Activated T-helper 1 cell treated with anti-CD3 and anti-CD28 coated beads, Interleukin-12 subunit alpha, Interleukin-12 subunit beta, Interleukin-2, Interleukin-4 antibody, amounts not matched to agents 30 ng/mL and 10 ng/mL and 1 ng/mL, durations not matched to agents 14 hours and 24 hours and 36 hours (primary cell): ENCODE measurements around the gene APAF1. TPM values are rescaled to one million over a fixed set of nuclear protein-coding genes. Genes with fewer than 3 reads are reported as not detected.
A peak's percentile ranks its signal among the peaks of the same experiment; 100 is the strongest.
"Not testable (repeated sequence)": the region's sequence is repeated elsewhere in the genome, so short reads cannot be mapped to it uniquely, and the experiment has no call there.

Experiments
- DNase-seq: peaks from one replicate; pipeline ENCODE4 v3.0.0; 2021; ENCODE audit warnings: low spot score
- H3K27ac Mint-ChIP-seq: one replicate; pipeline ENCODE4 v1.8.0; 2021; ENCODE audit warnings: mild to moderate bottlenecking, mixed read lengths
- H3K27me3 Mint-ChIP-seq: one replicate; pipeline ENCODE4 v1.8.0; 2022; ENCODE audit warnings: mild to moderate bottlenecking, moderate library complexity, mixed read lengths; ENCODE audit not compliant: insufficient read depth
- H3K36me3 Mint-ChIP-seq: one replicate; pipeline ENCODE4 v1.8.0; 2021; ENCODE audit warnings: low read depth, mixed read lengths
- H3K4me1 Mint-ChIP-seq: one replicate; pipeline ENCODE4 v1.8.0; 2021; ENCODE audit warnings: low read depth, mixed read lengths
- H3K4me3 Mint-ChIP-seq: one replicate; pipeline ENCODE4 v1.8.0; 2021; ENCODE audit warnings: mild to moderate bottlenecking, moderate library complexity, mixed read lengths
- H3K9me3 Mint-ChIP-seq: one replicate; pipeline ENCODE4 v1.8.0; 2021; ENCODE audit warnings: mixed read lengths
- intact Hi-C: fragments of 100-400 bp; cut with micrococcal nuclease; formaldehyde crosslinking; loops from one replicate; pipeline ENCODE4 v1.15.1; 2024
- total RNA-seq: library from RNA; stranded (reverse); gene quantifications from 2 replicates; pipeline ENCODE4 v1.2.3, GENCODE V29; 2022

APAF1 gene
- total RNA-seq, 1 donor from 2014 or later = 23.9 TPM

DNA sequence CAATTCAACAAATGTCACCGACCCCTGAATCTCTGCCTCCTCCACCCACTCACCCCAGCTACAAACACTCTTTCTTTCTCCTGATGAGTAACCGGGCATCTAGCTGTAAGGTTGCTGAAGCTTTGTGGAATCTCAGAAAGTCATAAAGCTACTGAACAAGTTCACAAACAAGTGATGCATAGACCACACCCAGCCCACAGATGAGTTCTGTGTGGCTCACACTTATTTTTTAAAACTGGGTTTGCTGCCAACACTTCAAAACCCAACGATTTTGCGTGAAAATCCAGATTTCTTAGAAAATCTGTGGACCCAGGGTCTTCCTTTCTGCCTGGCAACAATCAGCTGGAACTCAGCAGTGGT lies 96.1 kb downstream of the APAF1 start:
- intact Hi-C loops = loop anchor here (1.0 to 5.0 kb wide), 6 partner anchors 13 to 1401 kb away; partner anchors contain the start of genes APAF1 and BLTP3B
- Mint-ChIP-seq H3K4me1 (peaks cover 58% of the 10 kb centered on the region), H3K4me3 (peak overlapping the region; percentile 19)

DNA sequence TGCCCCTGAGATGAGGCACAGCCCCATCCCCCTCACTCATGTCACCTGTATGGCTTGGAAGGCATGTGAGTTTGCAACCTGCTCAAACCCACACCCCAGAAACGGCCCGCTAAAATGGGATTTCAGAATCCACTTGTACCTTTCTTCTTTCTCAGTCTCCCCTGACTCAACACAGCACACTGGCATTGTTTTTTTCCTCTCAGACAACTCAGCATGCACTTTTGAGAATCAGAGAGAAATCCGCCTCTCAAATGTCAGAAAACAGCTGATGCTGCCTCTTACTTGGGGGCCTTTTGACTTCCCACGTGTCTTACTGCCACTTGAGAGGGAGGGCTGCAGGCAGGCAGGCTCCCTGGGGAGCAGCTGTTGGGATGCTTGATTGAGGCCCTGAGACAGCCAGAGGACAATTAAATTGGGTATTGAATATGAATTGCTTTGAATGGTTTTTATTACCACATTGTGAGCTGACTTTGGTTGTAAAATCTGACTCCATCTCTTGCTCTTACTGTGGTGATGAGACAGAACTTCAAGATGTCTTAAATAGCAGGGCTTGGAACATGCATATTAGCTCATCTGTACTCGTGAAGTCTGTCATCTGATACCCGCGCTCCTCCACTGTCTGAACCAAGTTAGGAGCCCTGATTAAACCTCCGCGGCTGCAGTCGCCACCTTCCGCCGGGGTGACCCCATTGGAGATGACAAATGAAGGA lies 96.6 kb downstream of the APAF1 start:
- Mint-ChIP-seq H3K27me3 (no peaks in the 10 kb centered on the region), H3K27ac (peak overlapping the region; percentile 92), H3K36me3 (peaks cover 7% of the 10 kb centered on the region), H3K9me3 (no peaks in the 10 kb centered on the region), H3K4me1 (peaks cover 63% of the 10 kb centered on the region), H3K4me3 (peak overlapping the region; percentile 19)
- DNase-seq = no peak
- intact Hi-C loops = loop anchor here (1.0 to 5.0 kb wide), 6 partner anchors 13 to 1401 kb away; partner anchors contain the start of genes APAF1 and BLTP3B

More for the DNA sequence above, 96.1 kb downstream of the APAF1 start:
- H3K27ac Mint-ChIP-seq = peak overlapping the region; percentile 92
- peaks cover 9% of the 10 kb centered on the region for H3K36me3 Mint-ChIP-seq
- no peaks in the 10 kb centered on the region for H3K27me3 Mint-ChIP-seq
- peak; percentile 21 for DNase-seq
- no peaks in the 10 kb centered on the region for H3K9me3 Mint-ChIP-seq

DNA sequence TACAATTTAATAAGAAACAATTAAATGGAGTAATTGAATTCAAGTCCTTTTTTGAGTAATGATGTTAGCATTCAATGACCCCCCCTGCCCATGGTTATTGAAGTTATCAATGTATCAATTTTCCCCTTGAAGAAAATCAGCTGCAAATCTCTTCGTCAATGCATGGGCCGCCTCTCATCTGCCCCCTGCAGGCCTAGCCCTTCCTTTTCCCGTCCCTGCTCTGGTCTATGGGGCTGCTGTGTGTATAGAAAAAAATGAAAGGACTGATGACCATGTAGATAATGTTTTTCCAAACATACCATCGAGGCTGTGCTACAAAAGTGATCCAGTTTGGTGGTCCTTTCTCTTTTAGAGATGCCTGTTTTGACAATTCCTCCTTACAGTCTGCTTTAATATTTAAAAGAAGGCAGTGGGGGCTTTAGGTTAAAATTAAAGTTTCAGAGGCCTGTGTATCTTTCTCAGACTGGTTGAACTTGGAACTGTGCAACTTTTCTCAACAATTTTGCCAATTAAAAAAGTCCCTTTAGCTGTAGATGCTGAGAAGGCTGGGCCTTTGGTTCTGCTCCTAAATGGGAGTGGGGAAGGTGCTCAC lies 98.4 kb downstream of the APAF1 start:
- H3K4me1 Mint-ChIP-seq = peaks cover 60% of the 10 kb centered on the region
- peaks cover 5% of the 10 kb centered on the region for H3K27me3 Mint-ChIP-seq
- intact Hi-C loops = loop anchor here (1.0 to 5.0 kb wide), 4 partner anchors 17 to 1399 kb away; partner anchors contain the start of gene BLTP3B
- peak overlapping the region; percentile 76 for H3K27ac Mint-ChIP-seq
- H3K36me3 Mint-ChIP-seq = peaks cover 8% of the 10 kb centered on the region
- DNase-seq = peak; percentile 11
- H3K4me3 Mint-ChIP-seq = peak overlapping the region; percentile 69
- no peaks in the 10 kb centered on the region for H3K9me3 Mint-ChIP-seq

DNA sequence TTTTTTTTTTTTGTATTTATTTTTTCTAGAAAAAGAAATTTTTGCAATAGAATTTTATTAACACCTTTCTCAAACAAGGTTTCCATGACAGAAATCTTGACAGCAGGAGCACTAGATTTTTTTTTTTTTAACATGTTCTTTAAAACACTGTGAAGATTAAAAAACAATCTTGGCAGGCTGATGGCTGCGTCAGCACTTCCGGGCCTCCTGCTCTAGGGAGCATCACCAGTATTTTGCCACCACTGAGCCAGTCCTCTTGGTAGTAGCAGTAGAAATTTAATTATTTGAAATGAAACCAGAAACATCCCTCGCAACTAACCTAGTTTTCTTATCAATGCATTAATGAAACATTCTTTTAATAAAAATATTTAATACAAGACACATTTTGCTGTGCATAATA lies 99.6 kb downstream of the APAF1 start:
- peak overlapping the region; percentile 58 for H3K27ac Mint-ChIP-seq
- peak overlapping the region; percentile 72 for H3K4me3 Mint-ChIP-seq
- H3K27me3 Mint-ChIP-seq = peaks cover 6% of the 10 kb centered on the region
- DNase-seq = no peak
- peaks cover 8% of the 10 kb centered on the region for H3K36me3 Mint-ChIP-seq
- H3K9me3 Mint-ChIP-seq = no peaks in the 10 kb centered on the region
- H3K4me1 Mint-ChIP-seq = peaks cover 49% of the 10 kb centered on the region
- intact Hi-C loops = loop anchor here (5.0 kb wide), 2 partner anchors 242 to 1398 kb away; partner anchors contain the start of gene BLTP3B

DNA sequence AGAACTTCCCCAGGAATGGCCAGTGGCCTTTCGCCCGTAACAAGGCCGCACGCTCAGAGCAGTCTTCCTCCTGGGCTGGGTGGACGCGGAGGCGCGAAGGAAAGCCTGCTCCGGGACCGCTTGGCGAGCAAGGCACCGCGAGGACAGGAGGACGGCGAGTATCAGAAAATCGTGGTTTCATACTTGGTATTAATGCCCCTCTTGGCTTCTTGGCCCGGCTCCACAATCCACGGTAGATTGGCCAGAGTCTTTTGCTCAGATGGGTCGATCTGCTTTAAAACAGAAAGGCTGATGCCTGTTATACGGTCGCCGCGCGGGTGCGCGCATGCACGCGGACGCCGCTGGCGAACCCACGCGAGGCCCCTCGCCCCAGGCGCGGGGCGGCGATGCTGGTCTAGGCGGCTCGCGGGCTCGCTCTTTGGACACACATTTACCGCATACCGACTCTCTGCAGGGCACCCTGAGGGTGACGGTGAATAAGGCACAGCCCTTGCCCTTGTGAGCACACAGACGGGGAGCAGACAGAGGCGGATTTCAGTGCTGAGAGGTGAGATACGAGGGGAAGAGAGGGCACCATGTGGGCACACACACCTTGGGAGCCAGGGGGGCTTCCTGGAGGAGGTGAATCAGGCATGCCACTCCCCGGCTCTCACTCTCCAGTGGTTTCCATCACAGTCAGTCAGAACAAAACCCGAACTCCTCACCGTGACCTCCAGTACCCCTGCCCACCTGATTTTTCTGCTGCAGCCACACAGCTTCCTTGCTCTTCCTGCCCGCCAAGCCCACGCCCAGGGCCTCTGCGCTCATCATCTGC lies 100.7 kb downstream of the APAF1 start:
- peak overlapping the region; percentile 78 for H3K4me3 Mint-ChIP-seq
- H3K27ac Mint-ChIP-seq = peak overlapping the region; percentile 69
- peak; percentile 24 for DNase-seq
- peaks cover 5% of the 10 kb centered on the region for H3K36me3 Mint-ChIP-seq
- no peaks in the 10 kb centered on the region for H3K9me3 Mint-ChIP-seq
- peaks cover 6% of the 10 kb centered on the region for H3K27me3 Mint-ChIP-seq
- intact Hi-C loops = loop anchor here (1.0 kb wide), 1 partner anchor 9 kb away; no protein-coding TSS in a partner anchor
- H3K4me1 Mint-ChIP-seq = peaks cover 38% of the 10 kb centered on the region

DNA sequence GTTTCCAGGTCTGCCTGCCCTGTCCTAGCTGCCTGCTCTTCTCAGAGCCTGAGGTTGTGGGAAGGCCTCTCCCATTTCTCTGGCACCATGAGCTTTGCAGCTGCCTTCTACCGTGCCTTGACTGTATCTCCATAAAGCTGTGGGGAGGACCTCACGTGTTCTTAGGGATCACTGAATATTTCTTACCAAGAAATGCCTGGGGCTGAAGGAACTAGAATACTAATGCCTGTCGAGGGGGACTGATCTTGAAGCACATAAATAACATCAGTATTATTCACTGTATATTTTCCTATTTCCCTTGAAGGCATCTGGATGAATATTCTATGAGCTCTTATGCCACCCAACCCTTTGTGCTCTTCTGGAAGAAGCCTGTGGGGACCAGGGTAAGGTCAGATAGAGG lies 103.4 kb downstream of the APAF1 start:
- H3K36me3 Mint-ChIP-seq = peaks cover 1% of the 10 kb centered on the region
- intact Hi-C loops = no loop called here

DNA sequence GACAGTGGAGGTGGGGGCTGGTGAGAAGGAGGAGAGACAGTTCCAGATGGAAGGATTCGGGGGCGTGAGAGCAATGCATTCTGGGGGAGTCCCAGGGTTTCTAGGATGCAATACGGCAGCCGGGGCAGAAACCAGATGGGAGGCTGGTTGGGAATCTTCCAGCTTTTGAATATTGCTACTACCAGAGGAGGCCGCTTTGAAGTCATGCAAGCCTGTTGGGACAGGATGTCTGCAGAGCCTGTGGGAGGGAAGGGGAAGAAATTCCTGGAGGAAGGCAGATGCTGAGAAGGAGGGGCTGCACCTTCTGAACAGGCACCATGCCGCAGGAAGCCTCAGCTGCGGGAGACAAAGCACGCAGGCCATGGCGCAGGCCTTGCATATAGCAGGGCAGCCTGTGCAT lies 105.4 kb downstream of the APAF1 start:
- peaks cover 9% of the 10 kb centered on the region for H3K27me3 Mint-ChIP-seq

More for the DNA sequence above, 103.4 kb downstream of the APAF1 start:
- DNase-seq = no peak
- Mint-ChIP-seq H3K4me3 (no peak overlapping the region), H3K4me1 (peaks cover 14% of the 10 kb centered on the region), H3K27me3 (peaks cover 9% of the 10 kb centered on the region), H3K9me3 (no peaks in the 10 kb centered on the region), H3K27ac (no peak overlapping the region)

DNA sequence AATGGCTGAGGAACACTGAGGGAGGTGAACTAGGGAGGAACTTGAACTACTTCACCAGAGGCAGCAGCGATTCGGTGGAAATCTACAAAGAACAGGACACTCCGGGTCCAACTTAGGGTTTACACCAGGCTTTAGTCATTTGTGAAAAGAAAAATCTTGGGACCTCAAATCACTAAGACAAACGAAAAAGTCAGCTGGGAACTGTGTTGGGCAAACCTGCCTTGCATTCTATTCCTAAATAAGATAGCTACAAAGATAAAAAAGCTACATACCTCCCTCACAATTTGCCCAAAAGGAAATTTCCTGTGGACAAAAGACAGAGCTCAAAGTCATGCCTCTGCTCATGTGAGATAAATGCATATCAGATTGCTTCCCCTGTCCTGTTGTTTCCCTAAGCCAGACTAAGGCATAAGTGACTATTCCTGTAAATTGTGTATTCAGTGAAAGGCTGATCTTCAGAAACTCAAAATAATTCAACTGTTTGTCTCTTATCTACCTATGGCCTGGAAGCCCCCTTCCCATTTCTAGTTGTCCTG lies 106.6 kb downstream of the APAF1 start:
- Mint-ChIP-seq H3K27ac (no peak overlapping the region), H3K9me3 (no peaks in the 10 kb centered on the region), H3K4me3 (no peak overlapping the region), H3K36me3 (peaks cover 3% of the 10 kb centered on the region), H3K27me3 (peaks cover 9% of the 10 kb centered on the region), H3K4me1 (peaks cover 29% of the 10 kb centered on the region)
- DNase-seq = no peak
- intact Hi-C loops = no loop called here

More for the DNA sequence above, 105.4 kb downstream of the APAF1 start:
- H3K4me1 Mint-ChIP-seq = peaks cover 30% of the 10 kb centered on the region
- no peak for DNase-seq
- no peak overlapping the region for H3K4me3 Mint-ChIP-seq
- no peaks in the 10 kb centered on the region for H3K9me3 Mint-ChIP-seq
- no peak overlapping the region for H3K27ac Mint-ChIP-seq
- intact Hi-C loops = no loop called here
- peaks cover 1% of the 10 kb centered on the region for H3K36me3 Mint-ChIP-seq

DNA sequence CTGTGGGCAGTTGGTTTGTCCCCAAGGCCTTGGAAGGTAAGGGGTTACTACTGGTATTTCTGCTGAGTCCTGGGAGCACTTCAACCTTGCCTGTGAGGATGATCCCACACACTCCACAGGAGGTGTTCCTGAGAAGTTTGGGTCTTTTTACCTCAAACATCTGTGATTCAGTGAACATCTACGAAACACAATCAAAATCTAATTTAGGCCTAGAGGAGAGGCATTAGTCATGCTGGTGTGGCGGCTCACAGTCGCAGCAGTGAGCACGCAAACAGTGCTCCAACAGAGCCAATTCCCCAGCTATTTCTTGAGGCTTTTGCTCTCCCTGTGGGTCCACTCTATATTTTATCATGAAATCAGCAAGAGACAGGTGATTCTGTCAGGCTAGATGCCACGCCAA lies 107.6 kb downstream of the APAF1 start:
- H3K4me1 Mint-ChIP-seq = peaks cover 24% of the 10 kb centered on the region
- no peak overlapping the region for H3K27ac Mint-ChIP-seq
- H3K4me3 Mint-ChIP-seq = no peak overlapping the region
- H3K27me3 Mint-ChIP-seq = peaks cover 5% of the 10 kb centered on the region
- no peak for DNase-seq
- intact Hi-C loops = no loop called here
- H3K36me3 Mint-ChIP-seq = peaks cover 2% of the 10 kb centered on the region
- H3K9me3 Mint-ChIP-seq = no peaks in the 10 kb centered on the region

DNA sequence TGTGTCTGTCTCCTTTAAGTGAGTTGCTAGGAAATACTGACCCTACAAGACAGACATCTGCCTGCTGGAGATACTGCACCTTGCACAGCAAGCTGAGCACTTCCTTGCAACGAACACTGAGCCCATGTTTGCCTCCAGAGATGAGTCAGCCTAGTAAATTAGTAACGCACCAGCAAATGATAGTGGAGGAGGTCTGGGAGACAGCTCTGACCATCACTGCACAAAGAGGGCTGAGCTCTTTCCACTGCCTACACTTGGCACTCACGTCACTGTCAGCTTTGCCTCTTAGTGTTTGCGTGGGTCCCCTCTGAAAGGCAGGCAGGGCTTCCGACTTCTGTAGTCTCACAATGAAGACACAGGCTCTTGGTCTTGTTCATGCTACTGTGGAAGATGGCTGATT lies 109.0 kb downstream of the APAF1 start:
- Mint-ChIP-seq H3K36me3 (peaks cover 2% of the 10 kb centered on the region), H3K4me3 (peak overlapping the region; percentile 59), H3K4me1 (peaks cover 24% of the 10 kb centered on the region), H3K27me3 (peaks cover 4% of the 10 kb centered on the region), H3K9me3 (no peaks in the 10 kb centered on the region), H3K27ac (peak overlapping the region; percentile 85)
- intact Hi-C loops = loop anchor here (1.0 kb wide), 2 partner anchors 8 to 13 kb away; no protein-coding TSS in a partner anchor
- DNase-seq = peak; percentile 30

DNA sequence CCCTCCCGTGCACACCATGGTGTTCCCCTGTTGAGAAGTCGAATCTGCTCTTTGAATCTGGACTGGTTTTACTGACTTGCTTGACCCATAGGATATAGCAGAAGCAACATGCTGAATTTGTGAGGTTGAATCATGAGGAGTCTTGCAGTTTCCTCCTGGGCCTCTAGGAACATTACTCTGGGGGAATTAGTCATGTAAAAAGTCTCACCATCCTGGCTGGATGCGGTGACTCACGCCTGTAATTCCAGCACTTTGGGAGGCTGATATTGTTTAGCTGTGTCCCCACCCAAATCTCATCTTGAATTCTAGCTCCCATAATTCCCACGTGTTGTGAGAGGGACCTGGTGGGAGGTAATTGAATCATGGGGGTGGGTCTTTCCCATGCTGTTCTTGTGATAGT lies 110.8 kb downstream of the APAF1 start:
- H3K36me3 Mint-ChIP-seq = not testable (repeated sequence)
- H3K27ac Mint-ChIP-seq = peak overlapping the region; percentile 68

DNA sequence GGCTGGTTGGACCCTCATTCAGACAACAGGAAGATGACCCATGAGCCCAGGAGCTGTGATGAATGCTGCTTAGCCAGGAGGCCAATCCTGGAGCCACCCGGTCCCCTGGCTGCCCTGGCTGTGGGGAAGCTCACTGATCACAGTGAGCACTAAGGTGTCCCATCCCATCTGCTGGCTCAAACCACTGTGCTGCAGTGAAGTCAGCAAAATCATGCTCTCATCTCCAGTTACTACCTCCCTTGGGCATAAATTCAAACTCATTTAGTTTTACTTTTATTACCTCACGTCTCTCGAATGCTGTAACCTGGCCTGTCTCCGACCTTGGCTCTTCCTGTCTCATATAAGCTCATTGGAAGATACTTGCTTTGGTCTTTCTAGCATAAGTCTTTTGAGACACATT lies 112.4 kb downstream of the APAF1 start:
- H3K9me3 Mint-ChIP-seq = no peaks in the 10 kb centered on the region
- peaks cover 5% of the 10 kb centered on the region for H3K27me3 Mint-ChIP-seq
- H3K4me3 Mint-ChIP-seq = no peak overlapping the region
- H3K4me1 Mint-ChIP-seq = peaks cover 24% of the 10 kb centered on the region
- H3K36me3 Mint-ChIP-seq = peaks cover 2% of the 10 kb centered on the region
- H3K27ac Mint-ChIP-seq = no peak overlapping the region
- intact Hi-C loops = no loop called here
- DNase-seq = no peak

More for the DNA sequence above, 110.8 kb downstream of the APAF1 start:
- H3K27me3 Mint-ChIP-seq, H3K9me3 Mint-ChIP-seq, intact Hi-C loops, DNase-seq, H3K4me3 Mint-ChIP-seq: not testable (repeated sequence)
- peaks cover 24% of the 10 kb centered on the region for H3K4me1 Mint-ChIP-seq
